OCI-LY1 (cell line): ENCODE data around the gene SLC6A18.

Source experiments
- H2AFZ ChIP-seq: fragments of 200-600 bp; sonication (generic), shearing (Covaris generic); 2 replicates; pipeline ENCODE4 v1.6.0; 2014; ENCODE audit warnings: antibody characterized with exemption, mild to moderate bottlenecking, low read length
- H3F3A ChIP-seq: fragments of 200-600 bp; sonication (generic), shearing (Covaris generic); 2 replicates; pipeline ENCODE4 v1.6.0; 2014; ENCODE audit warnings: mild to moderate bottlenecking, antibody characterized with exemption, low read length, moderate library complexity; ENCODE audit not compliant: insufficient read depth
- H3K27ac ChIP-seq: fragments of 200-600 bp; sonication (generic); 2 replicates; pipeline ENCODE4 v1.5.1; 2014; ENCODE audit warnings: low read length, mixed run types, mild to moderate bottlenecking, low read depth; ENCODE audit not compliant: poor library complexity, severe bottlenecking
- H3K27me3 ChIP-seq: fragments of 200-600 bp; sonication (generic); 2 replicates; pipeline ENCODE4 v1.6.0; 2014; ENCODE audit warnings: antibody characterized with exemption, mild to moderate bottlenecking, low read length, moderate library complexity; ENCODE audit not compliant: insufficient read depth
- H3K36me3 ChIP-seq: fragments of 200-600 bp; sonication (generic); 2 replicates; pipeline ENCODE4 v1.6.1; 2014; ENCODE audit warnings: mild to moderate bottlenecking, antibody characterized with exemption, low read length, moderate library complexity, mixed read lengths; ENCODE audit not compliant: insufficient read depth
- H3K4me1 ChIP-seq: fragments of 200-600 bp; sonication (generic); 2 replicates; pipeline ENCODE4 v1.5.1; 2014; ENCODE audit warnings: mild to moderate bottlenecking, low read length, moderate library complexity; ENCODE audit not compliant: insufficient read depth, severe bottlenecking
- H3K4me2 ChIP-seq: fragments of 200-600 bp; sonication (generic), shearing (Covaris generic); 2 replicates; pipeline ENCODE4 v1.6.1; 2014; ENCODE audit warnings: low read length
- H3K4me3 ChIP-seq: fragments of 200-600 bp; sonication (generic); 2 replicates; pipeline ENCODE4 v1.5.1; 2014; ENCODE audit warnings: low read length, low read depth, mild to moderate bottlenecking, mixed read lengths; ENCODE audit not compliant: poor library complexity, severe bottlenecking
- H3K79me2 ChIP-seq: fragments of 200-600 bp; shearing (Covaris generic); 2 replicates; pipeline ENCODE4 v1.6.1; 2016; ENCODE audit warnings: mixed run types, low read length, mixed read lengths; ENCODE audit not compliant: insufficient read depth
- H3K9ac ChIP-seq: fragments of 200-600 bp; sonication (generic), shearing (Covaris generic); 2 replicates; pipeline ENCODE4 v1.6.1; 2014; ENCODE audit warnings: mild to moderate bottlenecking, low read length, mixed read lengths
- H3K9me2 ChIP-seq: fragments of 200-600 bp; sonication (generic), shearing (Covaris generic); 2 replicates; pipeline ENCODE4 v1.6.1; 2014; ENCODE audit warnings: low read depth, mild to moderate bottlenecking, low read length, mixed read lengths
- H3K9me3 ChIP-seq: fragments of 200-600 bp; shearing (Covaris generic); 2 replicates; pipeline ENCODE4 v1.6.1; 2014; ENCODE audit warnings: low read length, mixed read lengths
- H4K20me1 ChIP-seq: fragments of 200-600 bp; sonication (generic), shearing (Covaris generic); 2 replicates; pipeline ENCODE4 v1.6.0; 2016; ENCODE audit warnings: mild to moderate bottlenecking, low read length; ENCODE audit not compliant: insufficient read depth
- CTCF ChIP-seq: fragments of 200-600 bp; sonication (generic), shearing (Covaris generic); IDR thresholded peaks from 2 replicates; pipeline ENCODE4 v1.5.1; 2017; ENCODE audit warnings: mild to moderate bottlenecking, antibody characterized with exemption, low read length, moderate library complexity, mixed read lengths
- EZH2 ChIP-seq: fragments of 200-600 bp; sonication (generic), shearing (Covaris generic); IDR thresholded peaks from 2 replicates; pipeline ENCODE4 v1.8.0; 2017; ENCODE audit warnings: borderline replicate concordance, mixed run types, mild to moderate bottlenecking, antibody characterized with exemption, low read length, moderate library complexity, mixed read lengths

Gene SLC6A18

GRCh38 chr5:1184163-1184470 lies 41.1 kb upstream of the SLC6A18 start:
- H3K27me3 ChIP-seq, result peaks cover 3% of the 10 kb centered on the region; the same call in 1 of the 2 replicates
- no peaks in the 10 kb centered on the region for H4K20me1 ChIP-seq
- no peaks in the 10 kb centered on the region for H3K79me2 ChIP-seq
- no peaks in the 10 kb centered on the region for H3F3A ChIP-seq
- no peaks in the 10 kb centered on the region for H3K4me1 ChIP-seq
- TF ChIP-seq EZH2 (no peak), CTCF (no peak)
- H3K9ac ChIP-seq, result no peak overlapping the region
- no peak overlapping the region for H3K4me3 ChIP-seq
- no peak overlapping the region for H2AFZ ChIP-seq
- H3K27ac ChIP-seq, result no peak overlapping the region
- no peak overlapping the region for H3K4me2 ChIP-seq
- no peaks in the 10 kb centered on the region for H3K36me3 ChIP-seq
- H3K9me2 ChIP-seq, result no peaks in the 10 kb centered on the region
- H3K9me3 ChIP-seq, result no peaks in the 10 kb centered on the region

- TF ChIP-seq EZH2 (no peak), CTCF (no peak)
- no peak overlapping the region for H3K4me2 ChIP-seq
- no peaks in the 10 kb centered on the region for H3F3A ChIP-seq
- no peaks in the 10 kb centered on the region for H3K79me2 ChIP-seq
- no peaks in the 10 kb centered on the region for H3K9me3 ChIP-seq
- H3K9me2 ChIP-seq, result no peaks in the 10 kb centered on the region
- H3K36me3 ChIP-seq, result no peaks in the 10 kb centered on the region
- H3K27ac ChIP-seq, result no peak overlapping the region
- no peak overlapping the region for H3K4me3 ChIP-seq
- no peaks in the 10 kb centered on the region for H3K4me1 ChIP-seq
- peaks cover 3% of the 10 kb centered on the region; the same call in 1 of the 2 replicates for H3K27me3 ChIP-seq
- H4K20me1 ChIP-seq, result no peaks in the 10 kb centered on the region
- no peak overlapping the region for H3K9ac ChIP-seq
- no peak overlapping the region for H2AFZ ChIP-seq
These were observed 40.7 kb upstream of the SLC6A18 start for GRCh38 chr5:1184481-1184880.

DNA sequence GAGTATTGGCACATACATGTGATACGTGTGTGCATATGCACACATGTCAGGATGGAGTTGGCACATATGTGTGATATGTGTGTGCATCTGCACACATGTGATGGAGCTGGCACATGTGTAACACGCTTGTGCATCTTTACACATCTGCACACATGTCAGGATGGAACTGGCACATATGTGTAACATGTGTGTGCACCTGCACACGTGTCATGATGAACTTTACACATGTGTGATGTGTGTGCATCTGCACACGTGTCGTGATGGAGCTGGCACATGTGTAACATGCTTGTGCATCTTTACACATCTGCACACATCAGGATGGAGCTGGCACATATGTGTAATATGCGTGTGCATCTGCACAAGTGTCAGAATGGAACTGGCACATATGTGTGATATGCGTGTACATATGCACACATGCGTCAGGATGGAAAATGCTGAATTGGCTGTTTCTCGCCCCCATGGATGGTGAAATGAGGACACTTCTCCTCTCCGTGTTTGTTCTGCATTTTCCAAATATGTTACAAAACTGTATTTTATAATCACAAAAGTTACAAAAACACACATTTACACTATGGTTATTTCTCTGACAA lies 40.0 kb upstream of the SLC6A18 start:
- no peaks in the 10 kb centered on the region for H3K4me1 ChIP-seq
- no peak overlapping the region for H3K27ac ChIP-seq

More for the DNA sequence above, 40.0 kb upstream of the SLC6A18 start:
- H3K79me2 ChIP-seq, result no peaks in the 10 kb centered on the region
- no peaks in the 10 kb centered on the region for H3K9me2 ChIP-seq
- peaks cover 3% of the 10 kb centered on the region; the same call in 1 of the 2 replicates for H3K27me3 ChIP-seq
- no peaks in the 10 kb centered on the region for H3F3A ChIP-seq
- H3K36me3 ChIP-seq, result no peaks in the 10 kb centered on the region
- no peaks in the 10 kb centered on the region for H3K9me3 ChIP-seq
- TF ChIP-seq EZH2 (no peak), CTCF (no peak)
- H3K9ac ChIP-seq, result no peak overlapping the region
- H3K4me3 ChIP-seq, result no peak overlapping the region
- H2AFZ ChIP-seq, result no peak overlapping the region
- no peaks in the 10 kb centered on the region for H4K20me1 ChIP-seq
- H3K4me2 ChIP-seq, result no peak overlapping the region
